ENCODE results near the gene ACKR3. TPM values are rescaled to one million over a fixed set of nuclear protein-coding genes. Genes with fewer than 3 reads are reported as not detected.

The ACKR3 gene
- total RNA-seq, 1 donor from 2014 or later = 9.1 TPM

GRCh38 chr2:236527159-236527630 is 42.4 kb upstream of the ACKR3 start:
- intact Hi-C loops (cut with DNase I) = no loop called here
- no peak for TF ChIP-seq CTCF (IDR thresholded peaks at IDR 0.05)
- Histone ChIP-seq H3K27me3 (no peaks in the 10 kb centered on the region), H3K9me3 (no peaks in the 10 kb centered on the region), H3K4me1 (no peaks in the 10 kb centered on the region), H3K36me3 (no peaks in the 10 kb centered on the region), H3K27ac (no peak overlapping the region), H3K4me3 (no peak overlapping the region)
- DNase-seq (no peak), ATAC-seq (peak; percentile 25)

GRCh38 chr2:236529606-236530005 is 40.0 kb upstream of the ACKR3 start:
- H3K4me1 ChIP-seq = no peaks in the 10 kb centered on the region
- no peak for ATAC-seq
- no peaks in the 10 kb centered on the region for H3K27me3 ChIP-seq
- DNase-seq = no peak
- no peak overlapping the region for H3K4me3 ChIP-seq
- H3K9me3 ChIP-seq = no peaks in the 10 kb centered on the region
- H3K36me3 ChIP-seq = no peaks in the 10 kb centered on the region
- intact Hi-C loops (cut with DNase I) = no loop called here
- TF ChIP-seq CTCF (IDR thresholded peaks at IDR 0.05) = no peak
- H3K27ac ChIP-seq = no peak overlapping the region

GRCh38 chr2:236530512-236530911 is 39.1 kb upstream of the ACKR3 start:
- H3K27ac ChIP-seq = no peak overlapping the region
- H3K9me3 ChIP-seq = no peaks in the 10 kb centered on the region
- DNase-seq (no peak), ATAC-seq (no peak)
- H3K4me3 ChIP-seq = no peak overlapping the region
- H3K27me3 ChIP-seq = no peaks in the 10 kb centered on the region
- TF ChIP-seq CTCF (IDR thresholded peaks at IDR 0.05) = no peak
- no peaks in the 10 kb centered on the region for H3K4me1 ChIP-seq
- intact Hi-C loops (cut with DNase I) = no loop called here
- H3K36me3 ChIP-seq = no peaks in the 10 kb centered on the region

GRCh38 chr2:236531195-236531594 is 38.4 kb upstream of the ACKR3 start:
- H3K9me3 ChIP-seq = no peaks in the 10 kb centered on the region
- H3K27me3 ChIP-seq = no peaks in the 10 kb centered on the region
- no peaks in the 10 kb centered on the region for H3K4me1 ChIP-seq
- intact Hi-C loops (cut with DNase I) = no loop called here
- no peak for TF ChIP-seq CTCF (IDR thresholded peaks at IDR 0.05)
- H3K36me3 ChIP-seq = no peaks in the 10 kb centered on the region
- ATAC-seq (no peak), DNase-seq (no peak)
- H3K27ac ChIP-seq = no peak overlapping the region
- H3K4me3 ChIP-seq = no peak overlapping the region

- Histone ChIP-seq H3K27ac (no peak overlapping the region), H3K4me3 (no peak overlapping the region), H3K27me3 (no peaks in the 10 kb centered on the region), H3K36me3 (no peaks in the 10 kb centered on the region), H3K4me1 (no peaks in the 10 kb centered on the region), H3K9me3 (no peaks in the 10 kb centered on the region)
- DNase-seq (no peak), ATAC-seq (no peak)
- intact Hi-C loops (cut with DNase I) = no loop called here
- no peak for TF ChIP-seq CTCF (IDR thresholded peaks at IDR 0.05)
Observed at GRCh38 chr2:236531996-236532395, 37.6 kb upstream of the ACKR3 start.

- no peak for DNase-seq
- no peak for ATAC-seq
- Histone ChIP-seq H3K27ac (no peak overlapping the region), H3K4me1 (no peaks in the 10 kb centered on the region), H3K4me3 (no peak overlapping the region), H3K27me3 (no peaks in the 10 kb centered on the region), H3K36me3 (no peaks in the 10 kb centered on the region), H3K9me3 (no peaks in the 10 kb centered on the region)
- TF ChIP-seq CTCF (IDR thresholded peaks at IDR 0.05) = no peak
- intact Hi-C loops (cut with DNase I) = no loop called here
Observed at GRCh38 chr2:236533343-236533742, 36.3 kb upstream of the ACKR3 start.
